K562 (cell line): Measurements from ENCODE around the gene SRL. TPM values are rescaled to one million over a fixed set of nuclear protein-coding genes. Genes with fewer than 3 reads are reported as not detected.

Experiments
- ARID1B ChIP-seq: fragments of 450-650 bp; IDR thresholded peaks from 2 replicates; pipeline ENCODE4 v1.6.1; 2016; ENCODE audit warnings: antibody characterized with exemption, mild to moderate bottlenecking, inconsistent platforms
- BHLHE40 ChIP-seq: IDR thresholded peaks from 2 replicates; pipeline ENCODE4 v1.6.1; 2011; ENCODE audit warnings: low read length, improper control_type of control experiment
- BRCA1 ChIP-seq, 2 experiments: fragments of 450-650 bp in 1 of 2; sonication (generic) in 1 of 2; formaldehyde crosslinking in 1 of 2; IDR thresholded peaks; 2 replicates each; pipeline versions ENCODE4 v1.5.0 to v1.6.1; 2017 to 2020; ENCODE audit warnings: mild to moderate bottlenecking in 1 of 2, missing genetic modification reagents in 1 of 2
- CTBP1 ChIP-seq: fragments of 450-650 bp; IDR thresholded peaks from 2 replicates; pipeline ENCODE4 v1.6.1; 2016; ENCODE audit warnings: borderline replicate concordance
- FOSL1 ChIP-seq: fragments of 200-800 bp; sonication (Bioruptor generic); conservative IDR thresholded peaks from 2 replicates; pipeline ENCODE4 v1.6.1; 2016; ENCODE audit warnings: missing genetic modification characterization, missing compliant biosample characterization
- JUND ChIP-seq, 2 experiments: IDR thresholded peaks; 2 replicates in 1 of 2; 3 replicates in 1 of 2; pipeline ENCODE4 v1.6.1; 2011; ENCODE audit warnings: borderline replicate concordance in 2 of 2, low read depth in 2 of 2, low read length in 2 of 2, improper control_type of control experiment in 1 of 2, missing biosample characterization in 1 of 2, missing genetic modification characterization in 1 of 2, missing genetic modification reagents in 1 of 2
- NR4A1 ChIP-seq, 2 experiments: fragments of 250-450 bp in 1 of 2; fragments of 450-650 bp in 1 of 2; sonication (Bioruptor Pico) in 1 of 2; IDR thresholded peaks; 2 replicates each; pipeline versions ENCODE4 v1.4.0 to v1.6.1; 2016 to 2020; ENCODE audit warnings: mild to moderate bottlenecking in 2 of 2, missing compliant biosample characterization in 1 of 2, missing genetic modification characterization in 1 of 2, moderate library complexity in 1 of 2
- ZEB2 ChIP-seq: fragments of 450-650 bp; IDR thresholded peaks from 2 replicates; pipeline ENCODE4 v1.6.1; 2016
- polyA plus RNA-seq, 8 experiments: library from polyadenylated mRNA; depleted of rRNA in 4 of 8; stranded (reverse) in 5 of 8; unstranded in 3 of 8; fragments of >200 nt; fragmentation: Nextera tagmentation in 2 of 8; fragmentation: Illumina TruSeq in 1 of 8; extraction: Ambion mirVana in 2 of 8; extraction: Trizol in 1 of 8; gene quantifications; 2 replicates each; pipeline versions ENCODE4 v1.2.1 to v1.2.3, GENCODE V29; 2011 to 2014; ENCODE audit warnings: inconsistent platforms in 1 of 8, missing spikeins in 1 of 8
- total RNA-seq, 7 experiments: library from RNA; depleted of rRNA in 6 of 7; stranded (reverse); fragments of >200 nt in 6 of 7; fragmentation: Illumina TruSeq in 2 of 7; extraction: Trizol in 2 of 7; gene quantifications; 2 replicates each; pipeline versions ENCODE4 v1.2.1 to v1.2.3, GENCODE V29; 2011 to 2021; ENCODE audit warnings: low replicate concordance in 1 of 7
- TF ChIP-seq, protein P1 (sequence below), 2 experiments: fragments of 450-650 bp; formaldehyde crosslinking in 1 of 2; IDR thresholded peaks; 2 replicates each; pipeline versions ENCODE4 v1.4.0 to v1.6.1; 2014 to 2020; ENCODE audit warnings: mild to moderate bottlenecking in 2 of 2, borderline replicate concordance in 1 of 2, low read depth in 1 of 2

SRL gene
- total and polyA plus RNA-seq, 9 of the 15 experiments (the other 6 are each of a cell fraction or from before 2014, with no cell fraction given), result 0.01 TPM; not detected in 8

- TF ChIP-seq JUND (IDR thresholded peaks at IDR 0.05; ENCODE audit: borderline replicate concordance, low read depth, low read length) (peak; percentile 77), JUND (tag; IDR thresholded peaks at IDR 0.05; ENCODE audit: borderline replicate concordance, low read depth, low read length) (no peak), BRCA1 (IDR thresholded peaks at IDR 0.05) (no peak), BRCA1 (CRISPR knock-in tag; IDR thresholded peaks at IDR 0.05) (no peak), NR4A1 (CRISPR knock-in tag; IDR thresholded peaks at IDR 0.05) (no peak), NR4A1 (tag; IDR thresholded peaks at IDR 0.05) (no peak), ZEB2 (0 out of 2 replicates have a peak, but pooled peaks have one; percentile 31), CTBP1 (0 out of 2 replicates have a peak, but pooled peaks have one; percentile 22), FOSL1 (peak; percentile 90), BHLHE40 (peak; percentile 53), ARID1B (peak; percentile 57; the same call in 1 of the 2 replicates)
- TF ChIP-seq, protein P1, sequence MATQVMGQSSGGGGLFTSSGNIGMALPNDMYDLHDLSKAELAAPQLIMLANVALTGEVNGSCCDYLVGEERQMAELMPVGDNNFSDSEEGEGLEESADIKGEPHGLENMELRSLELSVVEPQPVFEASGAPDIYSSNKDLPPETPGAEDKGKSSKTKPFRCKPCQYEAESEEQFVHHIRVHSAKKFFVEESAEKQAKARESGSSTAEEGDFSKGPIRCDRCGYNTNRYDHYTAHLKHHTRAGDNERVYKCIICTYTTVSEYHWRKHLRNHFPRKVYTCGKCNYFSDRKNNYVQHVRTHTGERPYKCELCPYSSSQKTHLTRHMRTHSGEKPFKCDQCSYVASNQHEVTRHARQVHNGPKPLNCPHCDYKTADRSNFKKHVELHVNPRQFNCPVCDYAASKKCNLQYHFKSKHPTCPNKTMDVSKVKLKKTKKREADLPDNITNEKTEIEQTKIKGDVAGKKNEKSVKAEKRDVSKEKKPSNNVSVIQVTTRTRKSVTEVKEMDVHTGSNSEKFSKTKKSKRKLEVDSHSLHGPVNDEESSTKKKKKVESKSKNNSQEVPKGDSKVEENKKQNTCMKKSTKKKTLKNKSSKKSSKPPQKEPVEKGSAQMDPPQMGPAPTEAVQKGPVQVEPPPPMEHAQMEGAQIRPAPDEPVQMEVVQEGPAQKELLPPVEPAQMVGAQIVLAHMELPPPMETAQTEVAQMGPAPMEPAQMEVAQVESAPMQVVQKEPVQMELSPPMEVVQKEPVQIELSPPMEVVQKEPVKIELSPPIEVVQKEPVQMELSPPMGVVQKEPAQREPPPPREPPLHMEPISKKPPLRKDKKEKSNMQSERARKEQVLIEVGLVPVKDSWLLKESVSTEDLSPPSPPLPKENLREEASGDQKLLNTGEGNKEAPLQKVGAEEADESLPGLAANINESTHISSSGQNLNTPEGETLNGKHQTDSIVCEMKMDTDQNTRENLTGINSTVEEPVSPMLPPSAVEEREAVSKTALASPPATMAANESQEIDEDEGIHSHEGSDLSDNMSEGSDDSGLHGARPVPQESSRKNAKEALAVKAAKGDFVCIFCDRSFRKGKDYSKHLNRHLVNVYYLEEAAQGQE (IDR thresholded peaks at IDR 0.05; ENCODE audit: borderline replicate concordance), result peak; percentile 28; the same call in 1 of the 2 replicates
- TF ChIP-seq, protein P1 (CRISPR knock-in tag; IDR thresholded peaks at IDR 0.05; ENCODE audit: low read depth), result no peak
These were observed 48.5 kb upstream of the SRL start (continued) for GRCh38 chr16:4290236-4290830.
